HG03039 (cell line): ENCODE measurements around the gene CLEC4F.
A peak's percentile ranks its signal among the peaks of the same experiment; 100 is the strongest.

ENCODE experiments used
- ATAC-seq: cut with Tn5 transposase; IDR thresholded peaks from one replicate; pipeline ENCODE4 v1.9.1; 2021; ENCODE audit warnings: mild to moderate bottlenecking, moderate library complexity; ENCODE audit not compliant: unreplicated experiment

CLEC4F gene, protein sequence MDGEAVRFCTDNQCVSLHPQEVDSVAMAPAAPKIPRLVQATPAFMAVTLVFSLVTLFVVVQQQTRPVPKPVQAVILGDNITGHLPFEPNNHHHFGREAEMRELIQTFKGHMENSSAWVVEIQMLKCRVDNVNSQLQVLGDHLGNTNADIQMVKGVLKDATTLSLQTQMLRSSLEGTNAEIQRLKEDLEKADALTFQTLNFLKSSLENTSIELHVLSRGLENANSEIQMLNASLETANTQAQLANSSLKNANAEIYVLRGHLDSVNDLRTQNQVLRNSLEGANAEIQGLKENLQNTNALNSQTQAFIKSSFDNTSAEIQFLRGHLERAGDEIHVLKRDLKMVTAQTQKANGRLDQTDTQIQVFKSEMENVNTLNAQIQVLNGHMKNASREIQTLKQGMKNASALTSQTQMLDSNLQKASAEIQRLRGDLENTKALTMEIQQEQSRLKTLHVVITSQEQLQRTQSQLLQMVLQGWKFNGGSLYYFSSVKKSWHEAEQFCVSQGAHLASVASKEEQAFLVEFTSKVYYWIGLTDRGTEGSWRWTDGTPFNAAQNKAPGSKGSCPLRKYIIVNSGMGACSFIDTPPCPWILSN

DNA sequence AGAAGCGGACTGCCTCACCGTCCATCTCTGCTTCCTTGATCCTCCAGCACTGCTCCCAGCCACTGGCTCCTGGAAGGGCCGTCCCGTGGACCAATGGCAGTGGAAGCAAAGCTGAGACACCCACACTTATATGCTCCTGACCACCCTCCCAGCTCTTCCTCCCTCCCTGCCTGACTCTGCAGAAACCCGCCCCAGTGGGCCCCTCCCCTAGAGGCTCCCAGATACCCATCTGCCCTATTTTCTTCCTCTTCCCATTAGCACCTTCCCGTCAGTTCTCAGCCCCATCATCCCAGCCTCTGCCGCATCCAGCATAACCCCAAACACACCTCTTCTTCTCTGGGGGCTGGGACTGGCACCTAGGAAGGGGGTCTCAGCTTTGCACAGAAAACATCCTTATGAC, at the start of gene CLEC4F:
TSS of gene CLEC4F (minus strand) at position 101 of the 400 bp plus-strand sequence. CDS start at position 25, 76 bp downstream.
- no peak for ATAC-seq

DNA sequence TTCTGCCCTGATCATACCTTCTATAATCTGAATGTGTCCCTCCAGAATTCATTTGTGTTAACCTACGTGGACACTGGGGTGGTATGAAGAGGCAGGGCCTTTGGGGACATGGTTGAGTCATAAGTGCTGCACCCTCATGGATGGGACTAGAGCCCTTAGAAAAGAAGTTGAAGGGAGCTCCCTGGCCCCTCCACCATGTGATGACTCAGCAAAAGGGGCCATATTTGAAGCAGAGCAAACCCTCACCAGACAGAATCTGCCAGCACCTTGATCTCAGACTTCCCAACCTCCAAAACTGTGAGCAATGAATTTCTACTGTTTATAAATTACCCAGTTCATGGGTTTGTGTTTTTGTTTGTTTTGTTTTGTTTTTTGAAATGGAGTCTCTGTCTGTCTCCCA, 48.6 kb upstream of the CLEC4F start:
- ATAC-seq = no peak

DNA sequence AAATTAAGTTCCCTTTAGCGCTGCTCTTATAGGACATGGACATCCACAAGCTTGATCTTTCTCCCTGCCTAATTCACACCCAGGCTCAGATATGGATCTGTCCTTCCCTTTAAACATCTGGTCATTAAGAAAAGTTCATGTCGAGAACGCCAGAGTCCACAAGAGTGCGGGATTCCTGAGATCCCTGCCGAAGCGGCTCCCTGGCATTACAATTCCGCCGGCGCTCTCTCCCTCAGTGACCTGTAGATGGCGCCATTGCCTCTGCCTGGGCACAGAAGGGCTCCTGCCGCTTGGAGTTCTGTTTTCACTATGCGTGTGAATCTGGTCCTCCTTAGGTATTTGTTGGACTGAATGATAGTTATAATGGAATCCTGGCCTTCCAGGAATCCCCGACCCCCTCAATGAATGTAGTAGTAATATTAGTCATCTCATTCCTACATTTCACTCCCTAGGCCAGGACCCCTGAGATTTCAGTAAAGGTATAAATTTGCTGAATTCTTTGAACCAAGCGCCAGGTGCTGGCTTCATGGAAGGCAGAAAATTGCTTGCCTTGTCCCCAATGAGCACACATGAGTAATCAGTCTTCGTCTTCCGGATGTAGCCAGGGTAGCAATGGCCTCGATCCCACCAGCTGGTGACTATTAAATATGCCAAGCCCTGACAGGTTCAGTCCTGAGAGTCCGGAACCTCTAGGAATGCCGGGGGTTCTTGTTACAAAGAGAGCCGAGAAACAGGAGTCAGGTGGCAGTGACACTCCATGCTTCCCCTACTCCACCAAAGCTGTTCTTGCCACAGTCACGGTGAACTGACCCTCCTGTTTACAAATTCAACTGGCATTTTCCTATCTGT, 41.6 kb upstream of the CLEC4F start:
- ATAC-seq = peak; percentile 54

DNA sequence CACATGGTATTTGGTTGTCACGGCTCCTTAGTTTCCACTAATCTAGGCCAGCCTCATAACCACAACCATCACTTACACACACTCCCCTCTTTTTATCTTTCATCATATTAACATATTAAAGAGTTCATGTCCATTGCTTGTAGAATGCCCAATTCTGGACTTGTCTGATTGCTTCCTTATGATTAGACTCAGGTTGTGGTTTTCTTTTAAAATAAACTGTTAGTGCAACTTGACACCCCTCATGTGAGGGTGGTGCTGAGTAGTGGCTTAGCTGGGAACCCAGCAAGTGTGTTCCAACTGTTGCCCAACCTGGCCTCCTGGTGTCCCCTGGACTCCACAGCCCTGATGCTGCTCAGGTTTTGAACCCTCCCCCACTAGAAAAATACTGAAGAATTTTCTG, 35.3 kb upstream of the CLEC4F start:
- ATAC-seq = no peak

DNA sequence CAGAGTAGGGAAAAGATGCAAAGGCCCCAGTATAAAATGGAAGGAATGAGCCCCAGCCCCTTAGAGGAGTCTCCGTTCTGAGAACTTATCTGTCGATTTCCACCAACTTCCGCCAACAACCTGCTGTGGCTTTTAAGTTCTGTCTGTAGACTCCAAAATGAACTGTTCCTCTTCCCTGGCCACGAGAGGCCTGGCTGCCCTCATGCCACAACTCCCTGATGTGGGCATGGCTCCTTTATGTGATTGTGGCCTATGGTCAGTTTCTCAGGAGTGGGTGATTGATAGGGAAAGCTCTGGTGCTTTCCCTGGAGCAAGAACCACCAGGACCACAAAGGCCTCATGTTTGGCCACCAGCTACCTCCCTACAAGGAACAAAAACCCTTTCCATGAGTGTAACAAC, 34.0 kb upstream of the CLEC4F start:
- ATAC-seq = no peak

DNA sequence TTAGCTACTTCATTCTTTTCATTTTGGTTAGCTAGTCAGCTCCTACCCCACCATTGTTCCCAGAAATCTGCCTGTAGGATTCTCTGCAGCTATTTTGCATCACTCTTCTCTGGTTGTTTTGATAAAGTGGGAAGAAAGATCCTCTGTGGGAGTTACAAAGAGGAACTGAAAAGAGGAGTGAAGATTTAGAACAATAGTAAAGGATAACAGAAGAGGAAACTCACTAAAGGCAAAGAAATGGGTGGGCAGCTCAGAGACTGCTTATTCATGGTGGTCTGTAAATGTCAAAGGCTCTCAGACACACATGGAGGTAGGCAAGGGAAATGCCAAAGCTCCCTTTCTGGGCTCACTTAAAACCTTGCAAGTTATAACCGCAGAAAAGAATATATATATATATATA, 32.4 kb upstream of the CLEC4F start:
- ATAC-seq = no peak

DNA sequence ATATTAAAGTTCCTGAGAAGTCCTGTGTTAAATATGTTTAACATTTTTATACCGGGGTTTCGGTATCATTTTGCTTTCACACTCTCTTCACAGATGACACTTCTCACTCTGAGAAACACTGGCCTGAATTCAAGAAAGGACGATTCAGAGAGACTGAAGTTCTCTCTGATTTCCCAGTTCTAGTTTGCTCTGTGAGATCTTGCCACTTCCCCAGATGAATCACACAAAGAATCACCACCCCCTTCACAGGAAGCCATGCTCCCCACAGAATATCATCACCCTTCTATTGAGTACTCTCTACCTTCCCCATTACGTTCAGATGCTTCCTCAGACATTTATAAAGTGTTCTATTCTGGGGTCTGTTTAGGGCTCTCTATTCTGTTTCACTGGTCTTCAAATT, 31.3 kb upstream of the CLEC4F start:
- no peak for ATAC-seq

DNA sequence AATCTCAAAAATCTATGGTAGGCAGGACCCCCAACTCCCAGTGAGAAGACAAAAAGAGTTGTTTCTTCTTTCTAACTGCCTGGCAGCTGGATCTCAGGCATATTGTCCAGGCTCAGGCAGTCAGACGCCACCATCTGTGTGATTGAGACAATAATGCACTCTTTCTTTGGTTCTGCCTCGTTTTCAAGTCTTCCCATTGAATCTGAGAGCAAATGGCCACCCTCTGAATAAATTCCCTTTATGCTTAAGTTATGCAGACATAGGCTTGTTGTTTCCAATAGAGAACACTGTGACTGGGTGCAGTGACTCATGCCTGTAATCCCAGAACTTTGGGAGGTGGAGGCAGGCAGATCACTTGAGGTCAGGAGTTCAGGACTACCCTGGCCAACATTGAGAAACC, 30.5 kb upstream of the CLEC4F start:
- no peak for ATAC-seq

DNA sequence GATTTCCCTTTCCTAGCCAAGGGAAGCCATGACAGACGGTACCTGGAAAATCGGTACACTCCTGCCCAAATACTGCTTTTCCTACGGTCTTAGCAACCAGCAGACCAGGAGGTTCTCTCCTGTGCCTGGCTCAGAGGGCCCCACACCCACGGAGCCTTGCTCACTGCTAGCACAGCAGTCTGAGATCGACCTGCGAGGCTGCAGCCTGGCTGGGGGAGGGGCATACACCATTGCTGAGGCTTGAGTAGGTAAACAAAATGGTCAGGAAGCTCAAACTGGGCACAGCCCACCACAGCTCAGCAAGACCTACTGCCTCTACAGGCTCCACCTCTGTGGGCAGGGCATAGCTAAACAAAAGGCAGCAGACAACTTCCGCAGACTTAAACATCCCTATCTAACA, 22.0 kb upstream of the CLEC4F start:
- ATAC-seq = no peak

DNA sequence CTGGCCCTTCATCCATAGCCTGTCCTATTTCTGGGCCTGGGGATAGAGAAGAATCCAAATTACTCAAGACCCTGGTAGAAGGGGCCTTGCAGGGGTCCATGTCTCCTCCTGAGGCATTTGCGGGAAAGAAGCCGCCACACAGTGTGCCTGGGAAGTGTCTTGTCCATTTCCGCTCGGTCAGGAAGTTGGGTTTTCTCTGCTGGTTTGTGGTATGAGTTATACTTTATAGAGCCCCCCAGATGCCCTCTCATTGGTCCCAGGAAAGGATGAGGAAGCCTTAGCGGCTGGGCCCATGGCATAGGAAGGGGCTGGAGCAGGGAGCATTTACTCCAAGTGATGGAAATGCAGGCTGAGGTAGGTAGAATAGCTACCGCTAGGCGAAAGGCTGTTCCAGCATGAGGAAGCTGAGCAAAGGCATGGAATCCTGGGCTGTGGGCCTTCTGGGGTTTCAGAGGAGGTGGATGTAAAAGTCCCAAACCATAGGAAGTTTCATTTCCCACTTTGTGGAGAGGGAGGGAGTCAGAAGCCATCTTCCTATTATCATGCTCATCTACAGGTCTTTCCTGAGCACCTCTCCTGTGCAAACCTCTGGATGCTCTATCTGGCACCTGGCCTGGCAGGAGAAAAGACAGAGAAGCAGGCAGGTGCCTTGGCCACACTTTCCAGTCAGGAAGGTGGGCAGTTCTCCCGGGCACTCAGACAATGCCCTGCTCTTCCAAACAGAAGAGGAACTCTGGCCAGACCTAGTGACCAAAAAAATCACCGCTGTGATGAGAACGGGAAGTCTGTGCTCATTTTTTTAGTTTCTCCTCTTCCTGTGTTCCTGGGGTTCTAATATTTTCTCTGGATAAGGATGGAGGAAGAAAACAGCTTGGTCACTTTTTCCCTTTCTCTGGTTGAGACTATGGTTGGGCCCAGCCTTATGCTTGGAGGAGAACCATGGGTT, 17.9 kb upstream of the CLEC4F start:
- ATAC-seq = no peak

DNA sequence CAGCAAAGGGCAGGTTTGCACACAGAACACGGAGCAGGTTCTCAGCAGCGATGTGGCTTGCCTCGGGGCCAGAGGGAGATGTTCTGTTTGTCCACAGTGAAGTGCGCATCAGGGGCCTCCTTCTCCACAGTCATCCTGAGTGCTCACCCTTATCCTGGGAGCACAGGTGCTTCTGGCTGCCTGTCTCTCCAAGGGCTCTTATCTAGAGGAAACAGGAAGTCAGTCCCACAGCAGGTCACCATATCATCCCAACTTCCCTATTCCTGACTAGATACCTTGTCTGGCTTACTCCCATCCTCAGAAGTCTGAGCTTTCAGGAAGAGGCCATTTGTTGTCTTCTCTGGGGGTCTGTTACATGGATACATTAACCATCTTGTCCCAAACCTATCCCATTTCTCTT, 15.2 kb upstream of the CLEC4F start, which contains the start of gene CD207:
TSS of gene CD207 (minus strand) at position 174 of the 400 bp plus-strand sequence. CDS start at position 134, 40 bp downstream.
- ATAC-seq = no peak

DNA sequence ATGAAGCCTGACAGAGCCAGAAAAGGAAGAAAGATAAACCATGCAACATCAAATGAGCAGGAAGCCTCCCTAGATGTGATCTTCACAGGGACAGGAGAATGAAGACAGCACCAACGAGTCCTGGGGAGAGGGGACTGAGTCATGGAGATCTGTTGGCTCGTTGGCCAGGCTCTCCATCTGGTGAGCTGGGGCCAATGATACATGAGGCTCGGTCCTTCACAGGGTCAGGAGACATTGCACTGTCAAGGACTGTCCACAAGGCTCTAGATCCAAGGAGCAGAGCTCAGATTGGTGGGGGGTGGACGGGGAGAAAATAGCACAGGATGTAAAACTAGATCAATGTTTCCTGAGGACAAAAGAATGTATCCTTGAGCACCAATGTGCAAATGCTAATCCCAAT, 14.5 kb upstream of the CLEC4F start:
- no peak for ATAC-seq

DNA sequence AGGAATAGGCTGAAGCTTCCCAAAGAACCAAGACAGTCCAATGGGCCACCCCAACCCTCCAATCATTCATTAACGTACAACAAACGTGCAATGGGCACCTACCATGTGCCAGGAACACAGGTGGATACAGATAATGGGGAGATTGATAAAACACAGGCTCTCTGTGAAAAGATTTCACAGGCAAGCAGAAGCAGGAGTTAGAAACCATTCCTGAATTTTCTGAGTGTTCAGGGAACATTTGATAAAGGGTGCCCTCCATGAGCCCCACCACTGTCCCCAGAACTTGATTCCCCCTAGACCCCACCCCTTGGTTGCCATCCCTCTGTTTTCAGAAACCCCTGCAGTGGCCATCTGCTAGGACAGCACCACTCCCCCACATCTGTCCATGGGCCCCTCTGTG, 13.7 kb upstream of the CLEC4F start:
- no peak for ATAC-seq

DNA sequence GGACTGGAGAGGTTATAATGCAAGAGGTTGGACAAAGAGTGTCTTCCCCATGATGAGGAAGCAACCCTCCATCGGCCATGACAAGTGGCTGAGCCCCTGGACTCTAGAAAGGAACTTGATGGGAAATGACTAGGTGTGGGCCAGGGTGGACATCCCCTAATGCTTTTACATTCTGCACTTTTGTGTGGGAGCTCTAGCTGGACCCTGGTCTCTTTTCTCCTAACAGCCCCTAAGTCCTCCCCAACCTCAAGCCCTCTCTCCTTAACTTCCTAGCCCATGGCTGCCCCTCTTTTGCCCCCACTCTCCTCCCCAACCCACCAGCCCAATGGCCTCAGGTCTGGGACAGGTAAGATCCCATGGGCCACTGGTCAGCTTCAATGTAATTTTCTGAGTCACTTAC, 12.8 kb upstream of the CLEC4F start:
- no peak for ATAC-seq

DNA sequence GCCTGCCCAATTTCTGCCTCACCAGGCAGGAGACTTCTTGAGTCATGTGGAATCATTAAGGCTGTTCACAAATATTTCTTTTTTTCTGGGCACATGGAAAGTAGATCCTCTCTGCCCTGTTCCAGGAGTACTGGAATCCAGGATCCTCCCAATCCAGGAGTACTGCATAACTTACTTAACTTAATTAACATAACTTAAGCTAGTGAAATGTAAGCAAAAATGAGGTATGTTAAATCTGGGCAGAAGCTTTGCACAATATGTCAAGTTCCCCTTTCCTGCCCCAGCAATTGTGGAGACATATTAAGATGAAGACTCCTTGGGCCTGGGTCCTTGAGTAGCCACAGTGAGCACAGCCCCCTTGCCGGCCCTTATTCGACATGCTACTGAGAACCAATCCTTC, 12.0 kb upstream of the CLEC4F start:
- no peak for ATAC-seq

DNA sequence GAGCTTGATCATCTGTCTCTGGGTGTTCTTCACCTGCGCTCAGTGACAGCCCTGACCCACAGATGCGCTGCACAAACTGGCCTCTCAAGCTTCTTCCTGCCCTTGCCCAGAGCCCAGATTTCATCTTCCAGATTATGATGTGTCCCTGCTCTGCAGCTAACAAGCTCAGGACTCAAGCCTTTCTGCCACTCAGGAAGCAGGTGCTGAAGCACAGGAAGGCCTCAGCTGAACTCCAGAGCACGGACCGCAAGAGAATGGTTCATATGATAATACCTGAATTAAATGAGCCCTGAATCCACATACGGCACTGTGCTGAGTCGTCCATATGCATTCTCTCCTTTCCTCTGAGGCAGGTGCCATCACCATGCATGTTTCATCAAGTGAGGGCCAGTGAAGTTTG, 11.5 kb upstream of the CLEC4F start:
- no peak for ATAC-seq

DNA sequence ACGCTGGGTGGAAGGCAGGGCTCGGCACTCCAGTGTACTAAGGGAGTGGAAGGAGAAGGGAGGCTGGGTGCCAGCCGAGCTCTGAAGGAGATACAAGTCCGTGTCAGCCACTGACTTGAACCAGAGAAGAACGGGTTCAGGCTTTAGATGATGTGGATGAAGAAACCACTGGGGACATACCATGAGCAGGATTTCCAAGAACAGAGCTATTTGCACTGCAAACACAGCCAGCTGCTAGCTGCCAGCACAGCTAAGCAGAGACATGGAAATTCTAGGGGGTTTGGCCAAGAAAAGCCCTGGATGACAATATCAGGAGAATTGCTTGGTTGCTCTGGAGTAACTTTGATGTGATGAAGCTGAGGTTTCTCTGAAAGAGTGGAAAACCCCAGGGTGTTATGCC, 10.0 kb upstream of the CLEC4F start:
- ATAC-seq = no peak

DNA sequence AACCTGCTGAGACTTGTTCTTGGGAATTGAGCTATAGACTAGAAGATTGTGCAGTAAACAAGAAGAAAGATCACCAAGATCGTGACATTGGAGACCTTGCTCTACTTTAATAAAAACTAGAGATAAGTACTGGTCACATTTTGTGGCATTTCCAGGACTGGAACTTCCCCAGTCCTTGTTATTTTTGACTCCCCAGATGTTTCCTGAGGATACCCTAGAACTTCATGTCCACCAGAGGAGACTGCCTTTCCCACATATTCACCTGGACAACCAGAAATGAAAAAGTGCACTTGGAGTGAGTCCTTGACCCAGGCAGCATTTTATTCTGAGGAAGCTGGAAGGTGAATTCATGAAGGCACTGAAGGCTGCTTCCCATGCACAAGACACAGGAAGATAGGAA, 9.5 kb upstream of the CLEC4F start:
- no peak for ATAC-seq

DNA sequence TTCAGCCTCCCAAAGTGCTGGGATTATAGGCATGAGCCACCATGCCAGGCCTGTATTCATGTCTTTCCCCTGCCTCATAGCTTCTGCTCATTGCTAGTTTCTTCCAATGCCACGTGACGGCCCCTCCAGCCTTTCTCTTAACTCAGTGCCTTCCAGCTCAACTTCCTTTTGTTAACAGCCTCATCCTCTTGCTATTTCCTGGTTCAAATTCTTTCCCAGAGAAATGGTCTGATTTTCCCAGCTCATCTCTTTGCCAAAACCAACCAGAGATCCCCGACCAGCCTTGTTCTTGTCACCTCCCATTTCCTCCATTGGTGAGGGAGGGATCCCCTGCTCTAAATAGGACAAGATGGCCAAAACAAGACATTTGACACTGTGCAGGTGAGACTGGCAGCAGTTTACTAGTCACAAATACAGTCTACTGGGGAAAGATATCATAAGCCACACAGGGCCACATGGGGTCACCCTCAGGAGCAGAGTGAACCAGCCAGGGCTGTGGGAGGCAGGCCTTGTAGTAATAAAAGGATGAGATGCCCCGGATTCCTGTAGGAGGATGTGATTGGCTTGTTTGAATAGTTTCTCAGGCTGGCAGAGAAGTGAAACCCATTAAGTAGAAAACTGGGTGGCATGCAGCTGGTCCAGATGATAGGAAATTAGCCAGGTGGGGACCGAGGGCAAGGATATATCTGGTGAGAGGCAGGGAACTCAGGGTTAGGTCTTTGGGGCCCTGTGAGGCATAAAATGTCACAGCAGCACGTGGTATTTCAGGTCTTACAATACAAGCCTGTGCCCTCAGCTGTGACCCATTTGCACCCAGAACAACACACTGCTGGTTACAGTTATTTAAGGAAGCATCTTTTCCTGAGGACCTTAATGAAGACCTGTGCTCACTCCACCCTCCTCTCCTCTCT, 8.8 kb upstream of the CLEC4F start:
- ATAC-seq = no peak

DNA sequence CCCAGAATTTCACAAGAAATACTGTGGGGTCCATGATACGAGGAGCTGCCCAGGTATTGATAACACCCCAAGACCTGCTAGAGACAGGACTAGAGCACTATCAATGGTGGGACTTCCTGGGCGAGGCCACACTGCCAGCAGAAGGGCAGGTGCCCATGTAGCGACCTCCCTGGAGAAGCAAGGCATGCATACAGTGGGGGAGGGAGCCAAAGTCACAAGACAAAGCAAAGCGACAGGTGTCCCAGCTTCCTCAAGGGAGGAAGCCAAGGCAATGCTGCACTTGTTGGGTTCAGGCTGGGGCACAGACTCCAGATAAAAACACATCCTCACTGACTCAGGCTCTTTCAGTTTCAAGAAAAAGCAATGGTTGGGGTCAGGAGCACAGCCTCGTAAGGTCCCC, 7.7 kb upstream of the CLEC4F start:
- ATAC-seq = no peak
